K562 (cell line): ENCODE results near the gene MBD6. TPM values are rescaled to one million over a fixed set of nuclear protein-coding genes. Genes with fewer than 3 reads are reported as not detected.
A peak's percentile ranks its signal among the peaks of the same experiment; 100 is the strongest.

ENCODE experiments used
- CREB1 ChIP-seq, 2 experiments: sonication (generic) in 1 of 2; formaldehyde crosslinking in 1 of 2; IDR thresholded peaks; 2 replicates each; pipeline versions ENCODE4 v1.6.1 to v1.8.0; 2012 to 2022; ENCODE audit warnings: inconsistent platforms in 1 of 2, mild to moderate bottlenecking in 1 of 2, missing genetic modification reagents in 1 of 2, moderate library complexity in 1 of 2
- DPF2 ChIP-seq: fragments of 450-650 bp; IDR thresholded peaks from 2 replicates; pipeline ENCODE4 v1.6.1; 2016
- ETV1 ChIP-seq: fragments of 450-650 bp; conservative IDR thresholded peaks from 2 replicates; pipeline ENCODE4 v1.6.1; 2016; ENCODE audit warnings: missing genetic modification characterization, control low read depth, low read depth, missing compliant biosample characterization
- NFYB ChIP-seq: IDR thresholded peaks from 2 replicates; pipeline ENCODE4 v1.6.1; 2011; ENCODE audit warnings: mild to moderate bottlenecking, moderate library complexity; ENCODE audit not compliant: insufficient read length; ENCODE audit errors: extremely low read depth
- TAF1 ChIP-seq: IDR thresholded peaks from 2 replicates; pipeline ENCODE4 v1.6.1; 2011; ENCODE audit warnings: mild to moderate bottlenecking, low read length, moderate library complexity; ENCODE audit not compliant: insufficient read depth, control insufficient read depth, severe bottlenecking; ENCODE audit errors: extremely low read depth
- ZNF217 ChIP-seq: sonication (generic); formaldehyde crosslinking; IDR thresholded peaks from 2 replicates; pipeline ENCODE4 v1.8.0; 2022; ENCODE audit warnings: mild to moderate bottlenecking, missing genetic modification reagents
- ZNF239 ChIP-seq: fragments of 250-450 bp; sonication (Bioruptor Pico); IDR thresholded peaks from 2 replicates; pipeline ENCODE4 v1.4.0; 2020; ENCODE audit warnings: mild to moderate bottlenecking
- ZNF79 ChIP-seq: fragments of 250-450 bp; sonication (Bioruptor Pico); IDR thresholded peaks from 2 replicates; pipeline ENCODE4 v1.4.0; 2020; ENCODE audit warnings: low read depth, mild to moderate bottlenecking, moderate library complexity
- polyA plus RNA-seq, 8 experiments: library from polyadenylated mRNA; depleted of rRNA in 4 of 8; stranded (reverse) in 5 of 8; unstranded in 3 of 8; fragments of >200 nt; fragmentation: Nextera tagmentation in 2 of 8; fragmentation: Illumina TruSeq in 1 of 8; extraction: Ambion mirVana in 2 of 8; extraction: Trizol in 1 of 8; gene quantifications; 2 replicates each; pipeline versions ENCODE4 v1.2.1 to v1.2.3, GENCODE V29; 2011 to 2014; ENCODE audit warnings: inconsistent platforms in 1 of 8, missing spikeins in 1 of 8
- total RNA-seq, 7 experiments: library from RNA; depleted of rRNA in 6 of 7; stranded (reverse); fragments of >200 nt in 6 of 7; fragmentation: Illumina TruSeq in 2 of 7; extraction: Trizol in 2 of 7; gene quantifications; 2 replicates each; pipeline versions ENCODE4 v1.2.1 to v1.2.3, GENCODE V29; 2011 to 2021; ENCODE audit warnings: low replicate concordance in 1 of 7
- TF ChIP-seq, protein P1 (sequence below): fragments of 150-350 bp; conservative IDR thresholded peaks from 2 replicates; pipeline ENCODE4 v1.6.1; 2014; ENCODE audit warnings: low read length
- TF ChIP-seq, protein P2 (sequence below): fragments of 250-450 bp; sonication (Bioruptor Pico); IDR thresholded peaks from 2 replicates; pipeline ENCODE4 v1.5.0; 2021; ENCODE audit warnings: mild to moderate bottlenecking, moderate library complexity
- TF ChIP-seq, protein P3 (sequence below): fragments of 250-450 bp; sonication (Bioruptor Pico); IDR thresholded peaks from 2 replicates; pipeline ENCODE4 v1.4.0; 2020
- TF ChIP-seq, protein P4 (sequence below), 3 experiments: fragments of 200-800 bp in 1 of 3; sonication (Bioruptor generic) in 1 of 3; sonication (generic) in 1 of 3; formaldehyde crosslinking in 1 of 3; IDR thresholded peaks; 2 replicates each; pipeline versions ENCODE4 v1.6.1 to v1.8.0; 2016 to 2022; ENCODE audit warnings: mild to moderate bottlenecking in 2 of 3, missing compliant biosample characterization in 2 of 3, missing genetic modification characterization in 2 of 3, missing genetic modification reagents in 1 of 3

Gene MBD6
- total and polyA plus RNA-seq, 9 of the 15 experiments (the other 6 are each of a cell fraction or from before 2014, with no cell fraction given) = 2.0 to 54.8 (median 3.8) TPM

DNA sequence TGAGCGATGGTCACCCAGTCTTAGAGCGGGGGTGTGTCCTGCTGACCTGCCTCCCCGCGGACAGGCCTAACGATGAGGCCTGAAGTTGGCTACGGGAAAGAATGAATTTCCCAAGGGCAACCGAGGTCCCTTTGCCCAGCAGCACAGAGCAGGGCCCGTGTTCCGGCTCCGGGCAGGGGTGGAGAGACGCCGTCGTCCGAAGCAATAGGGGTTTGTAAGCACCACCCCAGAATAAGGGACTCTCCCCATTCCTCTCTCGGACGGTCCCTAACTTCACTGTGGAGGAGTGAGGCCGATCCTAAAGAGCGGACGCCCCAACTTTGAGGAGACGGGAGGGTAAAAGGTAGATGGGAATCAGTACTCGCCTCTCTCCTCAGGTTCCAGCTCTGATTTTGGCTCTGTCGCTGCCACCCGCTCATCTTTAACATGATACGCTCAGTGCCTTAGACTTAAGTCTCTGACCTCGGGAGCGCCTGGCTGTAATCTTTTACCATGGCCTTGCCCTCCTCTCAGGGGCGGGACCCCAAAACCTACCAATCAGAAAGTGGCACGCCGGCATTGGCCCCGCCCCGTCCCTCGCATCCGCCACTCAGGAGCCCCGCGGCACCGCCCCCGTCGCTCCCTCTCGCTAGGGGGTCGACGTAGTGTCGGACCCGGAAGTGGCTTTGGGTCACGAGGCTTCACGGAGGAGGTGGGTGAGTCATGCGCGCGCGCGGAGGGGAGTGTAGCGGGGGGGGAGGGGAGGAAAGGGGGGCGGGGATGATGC lies 2.4 kb upstream of the MBD6 start, which contains the start of gene DDIT3 (continued):
- TF ChIP-seq NFYB = peak; percentile 53
- TF ChIP-seq, protein P1, sequence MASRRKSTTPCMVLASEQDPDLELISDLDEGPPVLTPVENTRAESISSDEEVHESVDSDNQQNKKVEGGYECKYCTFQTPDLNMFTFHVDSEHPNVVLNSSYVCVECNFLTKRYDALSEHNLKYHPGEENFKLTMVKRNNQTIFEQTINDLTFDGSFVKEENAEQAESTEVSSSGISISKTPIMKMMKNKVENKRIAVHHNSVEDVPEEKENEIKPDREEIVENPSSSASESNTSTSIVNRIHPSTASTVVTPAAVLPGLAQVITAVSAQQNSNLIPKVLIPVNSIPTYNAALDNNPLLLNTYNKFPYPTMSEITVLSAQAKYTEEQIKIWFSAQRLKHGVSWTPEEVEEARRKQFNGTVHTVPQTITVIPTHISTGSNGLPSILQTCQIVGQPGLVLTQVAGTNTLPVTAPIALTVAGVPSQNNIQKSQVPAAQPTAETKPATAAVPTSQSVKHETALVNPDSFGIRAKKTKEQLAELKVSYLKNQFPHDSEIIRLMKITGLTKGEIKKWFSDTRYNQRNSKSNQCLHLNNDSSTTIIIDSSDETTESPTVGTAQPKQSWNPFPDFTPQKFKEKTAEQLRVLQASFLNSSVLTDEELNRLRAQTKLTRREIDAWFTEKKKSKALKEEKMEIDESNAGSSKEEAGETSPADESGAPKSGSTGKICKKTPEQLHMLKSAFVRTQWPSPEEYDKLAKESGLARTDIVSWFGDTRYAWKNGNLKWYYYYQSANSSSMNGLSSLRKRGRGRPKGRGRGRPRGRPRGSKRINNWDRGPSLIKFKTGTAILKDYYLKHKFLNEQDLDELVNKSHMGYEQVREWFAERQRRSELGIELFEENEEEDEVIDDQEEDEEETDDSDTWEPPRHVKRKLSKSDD = no peak
- peak; percentile 24; the same call in 1 of the 2 replicates for TF ChIP-seq ETV1 (tag)
- TF ChIP-seq ZNF217 = no peak
- TF ChIP-seq CREB1 (IDR thresholded peaks at IDR 0.05) = peak; percentile 60
- TF ChIP-seq CREB1 (CRISPR knock-in tag; IDR thresholded peaks at IDR 0.05) = peak; percentile 81
- TF ChIP-seq, protein P2, sequence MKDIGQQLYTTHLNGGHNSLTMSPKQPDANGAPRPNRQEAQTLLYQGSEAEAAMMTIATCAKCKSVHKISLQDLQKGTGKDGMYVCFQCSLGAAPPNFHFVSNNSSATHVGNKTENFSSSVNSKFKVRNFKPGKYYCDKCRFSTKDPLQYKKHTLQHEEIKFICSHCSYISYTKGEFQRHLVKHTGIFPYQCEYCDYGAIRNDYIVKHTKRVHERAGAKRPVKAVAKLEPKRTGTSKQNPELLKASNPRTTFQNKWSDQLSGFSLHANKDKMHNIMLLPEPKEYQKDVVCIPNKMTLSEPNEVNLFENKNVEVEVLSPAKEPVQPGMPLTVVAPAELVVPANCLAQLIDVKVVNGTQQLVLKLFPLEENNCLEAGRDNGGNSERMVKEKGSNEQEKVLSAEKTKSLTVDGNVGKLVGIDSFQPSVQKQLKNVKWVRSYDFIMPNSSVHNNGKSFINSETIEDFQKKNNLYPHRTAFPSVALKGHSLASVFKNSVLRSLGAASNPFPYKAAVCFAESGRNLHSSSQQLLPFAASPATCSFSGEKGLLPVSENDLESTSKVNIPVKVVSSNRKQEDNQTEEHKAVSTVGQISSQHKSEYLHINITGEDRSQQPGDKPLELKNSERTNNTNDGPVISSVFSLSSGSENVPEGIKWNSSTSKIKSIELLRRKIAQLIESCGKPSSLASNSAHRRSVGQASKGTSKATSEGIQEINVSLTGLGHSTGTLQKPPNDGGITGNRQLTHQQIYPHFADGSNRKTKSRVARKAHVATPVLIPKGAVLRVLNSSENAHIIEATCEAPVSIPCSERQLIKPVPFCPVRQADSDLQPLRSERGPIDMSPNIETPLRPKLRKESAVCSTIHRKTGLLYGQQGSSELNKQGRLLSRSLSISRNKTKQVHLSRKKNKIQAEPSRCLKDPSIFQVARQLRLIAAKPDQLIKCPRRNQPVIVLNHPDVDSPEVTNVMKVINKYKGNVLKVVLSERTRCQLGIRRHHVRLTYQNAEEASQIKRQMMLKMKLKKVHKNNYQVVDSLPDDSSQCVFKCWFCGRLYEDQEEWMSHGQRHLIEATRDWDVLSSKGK (CRISPR knock-in tag) = 0 out of 2 replicates have a peak, but pooled peaks have one; percentile 27
- TF ChIP-seq, protein P3, sequence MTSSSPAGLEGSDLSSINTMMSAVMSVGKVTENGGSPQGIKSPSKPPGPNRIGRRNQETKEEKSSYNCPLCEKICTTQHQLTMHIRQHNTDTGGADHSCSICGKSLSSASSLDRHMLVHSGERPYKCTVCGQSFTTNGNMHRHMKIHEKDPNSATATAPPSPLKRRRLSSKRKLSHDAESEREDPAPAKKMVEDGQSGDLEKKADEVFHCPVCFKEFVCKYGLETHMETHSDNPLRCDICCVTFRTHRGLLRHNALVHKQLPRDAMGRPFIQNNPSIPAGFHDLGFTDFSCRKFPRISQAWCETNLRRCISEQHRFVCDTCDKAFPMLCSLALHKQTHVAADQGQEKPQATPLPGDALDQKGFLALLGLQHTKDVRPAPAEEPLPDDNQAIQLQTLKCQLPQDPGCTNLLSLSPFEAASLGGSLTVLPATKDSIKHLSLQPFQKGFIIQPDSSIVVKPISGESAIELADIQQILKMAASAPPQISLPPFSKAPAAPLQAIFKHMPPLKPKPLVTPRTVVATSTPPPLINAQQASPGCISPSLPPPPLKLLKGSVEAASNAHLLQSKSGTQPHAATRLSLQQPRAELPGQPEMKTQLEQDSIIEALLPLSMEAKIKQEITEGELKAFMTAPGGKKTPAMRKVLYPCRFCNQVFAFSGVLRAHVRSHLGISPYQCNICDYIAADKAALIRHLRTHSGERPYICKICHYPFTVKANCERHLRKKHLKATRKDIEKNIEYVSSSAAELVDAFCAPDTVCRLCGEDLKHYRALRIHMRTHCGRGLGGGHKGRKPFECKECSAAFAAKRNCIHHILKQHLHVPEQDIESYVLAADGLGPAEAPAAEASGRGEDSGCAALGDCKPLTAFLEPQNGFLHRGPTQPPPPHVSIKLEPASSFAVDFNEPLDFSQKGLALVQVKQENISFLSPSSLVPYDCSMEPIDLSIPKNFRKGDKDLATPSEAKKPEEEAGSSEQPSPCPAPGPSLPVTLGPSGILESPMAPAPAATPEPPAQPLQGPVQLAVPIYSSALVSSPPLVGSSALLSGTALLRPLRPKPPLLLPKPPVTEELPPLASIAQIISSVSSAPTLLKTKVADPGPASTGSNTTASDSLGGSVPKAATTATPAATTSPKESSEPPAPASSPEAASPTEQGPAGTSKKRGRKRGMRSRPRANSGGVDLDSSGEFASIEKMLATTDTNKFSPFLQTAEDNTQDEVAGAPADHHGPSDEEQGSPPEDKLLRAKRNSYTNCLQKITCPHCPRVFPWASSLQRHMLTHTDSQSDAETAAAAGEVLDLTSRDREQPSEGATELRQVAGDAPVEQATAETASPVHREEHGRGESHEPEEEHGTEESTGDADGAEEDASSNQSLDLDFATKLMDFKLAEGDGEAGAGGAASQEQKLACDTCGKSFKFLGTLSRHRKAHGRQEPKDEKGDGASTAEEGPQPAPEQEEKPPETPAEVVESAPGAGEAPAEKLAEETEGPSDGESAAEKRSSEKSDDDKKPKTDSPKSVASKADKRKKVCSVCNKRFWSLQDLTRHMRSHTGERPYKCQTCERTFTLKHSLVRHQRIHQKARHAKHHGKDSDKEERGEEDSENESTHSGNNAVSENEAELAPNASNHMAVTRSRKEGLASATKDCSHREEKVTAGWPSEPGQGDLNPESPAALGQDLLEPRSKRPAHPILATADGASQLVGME (CRISPR knock-in tag) = peak; percentile 64; the same call in 1 of the 2 replicates
- no peak for TF ChIP-seq ZNF239 (CRISPR knock-in tag)
- 0 out of 2 replicates have a peak, but pooled peaks have one; percentile 27 for TF ChIP-seq ZNF79
- 0 out of 2 replicates have a peak, but pooled peaks have one; percentile 37 for TF ChIP-seq DPF2
- TF ChIP-seq TAF1 = peak; percentile 97
- TF ChIP-seq, protein P4, sequence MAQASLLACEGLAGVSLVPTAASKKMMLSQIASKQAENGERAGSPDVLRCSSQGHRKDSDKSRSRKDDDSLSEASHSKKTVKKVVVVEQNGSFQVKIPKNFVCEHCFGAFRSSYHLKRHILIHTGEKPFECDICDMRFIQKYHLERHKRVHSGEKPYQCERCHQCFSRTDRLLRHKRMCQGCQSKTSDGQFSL (CRISPR knock-in tag; IDR thresholded peaks at IDR 0.05) = peak; percentile 74; the same call in 1 of the 2 replicates
- TF ChIP-seq, protein P4 (tag; IDR thresholded peaks at IDR 0.05) = no peak
